Keratinocyte (primary cell): ENCODE measurements around the gene LARGE1. TPM values are rescaled to one million over a fixed set of nuclear protein-coding genes. Genes with fewer than 3 reads are reported as not detected.

Experiments used
- DNase-seq: peaks from one replicate; pipeline ENCODE4 v3.0.0-alpha.2; 2011; ENCODE audit warnings: low read depth, missing footprints, low spot score
- FAIRE-seq: peaks from 2 replicates; lab custom pipeline; 2011; peaks lifted over from hg19 to GRCh38; lab: Jason Lieb, UNC
- H2AFZ ChIP-seq: 2 replicates; pipeline ENCODE4 v1.6.0; 2012; ENCODE audit warnings: low read length, control low read depth, inconsistent platforms; ENCODE audit not compliant: control insufficient read depth
- H3K27ac ChIP-seq: 2 replicates; pipeline ENCODE4 v1.5.1; 2011; ENCODE audit warnings: low read length; ENCODE audit not compliant: control insufficient read depth, insufficient read depth
- H3K27me3 ChIP-seq: 3 replicates; pipeline ENCODE4 v1.6.0; 2011; ENCODE audit warnings: low read length; ENCODE audit not compliant: control insufficient read depth, insufficient read depth; ENCODE audit errors: extremely low read depth
- H3K36me3 ChIP-seq, 2 experiments: 2 replicates in 1 of 2; 3 replicates in 1 of 2; pipeline ENCODE4 v1.5.1; 2011; ENCODE audit warnings: low read length in 2 of 2, mild to moderate bottlenecking in 1 of 2; ENCODE audit not compliant: control insufficient read depth in 2 of 2, insufficient read depth in 2 of 2; ENCODE audit errors: extremely low read depth in 1 of 2
- H3K4me1 ChIP-seq: 3 replicates; pipeline ENCODE4 v1.5.1; 2011; ENCODE audit warnings: low read length; ENCODE audit not compliant: control insufficient read depth, insufficient read depth; ENCODE audit errors: extremely low read depth
- H3K4me2 ChIP-seq: 3 replicates; pipeline ENCODE4 v1.6.0; 2011; ENCODE audit warnings: low read depth, low read length; ENCODE audit not compliant: control insufficient read depth, insufficient read depth; ENCODE audit errors: extremely low read depth
- H3K4me3 ChIP-seq, 3 experiments: fragments of 200-600 bp in 1 of 3; sonication (generic) in 1 of 3; 2 replicates in 2 of 3; 3 replicates in 1 of 3; pipeline ENCODE4 v1.5.1; 2011 to 2016; ENCODE audit warnings: low read length in 3 of 3, mild to moderate bottlenecking in 3 of 3, control low read depth in 2 of 3, inconsistent platforms in 1 of 3, low read depth in 1 of 3, mixed read lengths in 1 of 3, mixed run types in 1 of 3, moderate library complexity in 1 of 3; ENCODE audit not compliant: control insufficient read depth in 2 of 3, insufficient read depth in 2 of 3; ENCODE audit errors: extremely low read depth in 1 of 3
- H3K79me2 ChIP-seq: 2 replicates; pipeline ENCODE4 v1.6.0; 2012; ENCODE audit warnings: low read length; ENCODE audit not compliant: control insufficient read depth, insufficient read depth
- H3K9ac ChIP-seq: 3 replicates; pipeline ENCODE4 v1.6.0; 2011; ENCODE audit warnings: low read length; ENCODE audit not compliant: control insufficient read depth, insufficient read depth; ENCODE audit errors: extremely low read depth
- H3K9me1 ChIP-seq: 3 replicates; pipeline ENCODE4 v1.6.0; 2011; ENCODE audit warnings: low read length; ENCODE audit not compliant: control insufficient read depth, insufficient read depth; ENCODE audit errors: extremely low read depth
- H3K9me3 ChIP-seq: 2 replicates; pipeline ENCODE4 v1.5.1; 2012; ENCODE audit warnings: low read depth, low read length; ENCODE audit not compliant: control insufficient read depth
- H4K20me1 ChIP-seq: 3 replicates; pipeline ENCODE4 v1.6.0; 2011; ENCODE audit warnings: low read length; ENCODE audit not compliant: control insufficient read depth, insufficient read depth; ENCODE audit errors: extremely low read depth
- EZH2 ChIP-seq: IDR thresholded peaks from one replicate; pipeline ENCODE4 v1.6.1; 2012; ENCODE audit warnings: inconsistent platforms, mild to moderate bottlenecking, low read length, moderate library complexity
- dilution Hi-C: fragments of 300-500 bp; cut with MboI; formaldehyde crosslinking; loops from one replicate; pipeline ENCODE4 v1.7.0; 2020; ENCODE audit warnings: low sequenced_read_pairs; ENCODE audit not compliant: extremely low pct_ligation_motif_present
- polyA plus RNA-seq, 5 experiments: library from polyadenylated mRNA; depleted of rRNA in 3 of 5; stranded (reverse) in 3 of 5; stranded (forward) in 1 of 5; unstranded in 1 of 5; fragments of >200 nt; gene quantifications; 1 replicate in 1 of 5; 2 replicates in 3 of 5; 3 replicates in 1 of 5; pipeline versions ENCODE4 v1.2.1 to v1.2.3, GENCODE V29; 2011 to 2012; ENCODE audit warnings: missing spikeins in 2 of 5, low read depth in 1 of 5, low replicate concordance in 1 of 5
- TF ChIP-seq, protein P1 (sequence below), 3 experiments: IDR thresholded peaks in 1 of 3; conservative IDR thresholded peaks in 1 of 3; optimal IDR thresholded peaks in 1 of 3; 2 replicates in 2 of 3; 3 replicates in 1 of 3; pipeline versions ENCODE3 to v1.5.1; 2011; ENCODE audit warnings: low read length in 3 of 3, mild to moderate bottlenecking in 3 of 3, moderate library complexity in 2 of 3, control low read depth in 1 of 3, inconsistent platforms in 1 of 3; ENCODE audit not compliant: insufficient read depth in 2 of 3; ENCODE audit errors: extremely low read depth in 1 of 3

LARGE1 gene
- polyA plus RNA-seq, 1 donor (not counting 4 experiments of a cell fraction or from before 2014, with no cell fraction given) = 4.5 TPM

- Histone ChIP-seq H3K9me1 (no peaks in the 10 kb centered on the region), H3K4me1 (no peaks in the 10 kb centered on the region), H2AFZ (no peak overlapping the region), H3K9me3 (no peaks in the 10 kb centered on the region), H3K9ac (no peak overlapping the region), H3K4me2 (no peak overlapping the region), H3K27me3 (no peaks in the 10 kb centered on the region), H3K79me2 (no peaks in the 10 kb centered on the region), H3K27ac (no peak overlapping the region), H4K20me1 (no peaks in the 10 kb centered on the region), H3K36me3 (no peaks in the 10 kb centered on the region), H3K4me3 (no peak overlapping the region)
- TF ChIP-seq, protein P1, sequence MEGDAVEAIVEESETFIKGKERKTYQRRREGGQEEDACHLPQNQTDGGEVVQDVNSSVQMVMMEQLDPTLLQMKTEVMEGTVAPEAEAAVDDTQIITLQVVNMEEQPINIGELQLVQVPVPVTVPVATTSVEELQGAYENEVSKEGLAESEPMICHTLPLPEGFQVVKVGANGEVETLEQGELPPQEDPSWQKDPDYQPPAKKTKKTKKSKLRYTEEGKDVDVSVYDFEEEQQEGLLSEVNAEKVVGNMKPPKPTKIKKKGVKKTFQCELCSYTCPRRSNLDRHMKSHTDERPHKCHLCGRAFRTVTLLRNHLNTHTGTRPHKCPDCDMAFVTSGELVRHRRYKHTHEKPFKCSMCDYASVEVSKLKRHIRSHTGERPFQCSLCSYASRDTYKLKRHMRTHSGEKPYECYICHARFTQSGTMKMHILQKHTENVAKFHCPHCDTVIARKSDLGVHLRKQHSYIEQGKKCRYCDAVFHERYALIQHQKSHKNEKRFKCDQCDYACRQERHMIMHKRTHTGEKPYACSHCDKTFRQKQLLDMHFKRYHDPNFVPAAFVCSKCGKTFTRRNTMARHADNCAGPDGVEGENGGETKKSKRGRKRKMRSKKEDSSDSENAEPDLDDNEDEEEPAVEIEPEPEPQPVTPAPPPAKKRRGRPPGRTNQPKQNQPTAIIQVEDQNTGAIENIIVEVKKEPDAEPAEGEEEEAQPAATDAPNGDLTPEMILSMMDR (optimal IDR thresholded peaks at IDR 0.05 in 1 of 3, IDR thresholded peaks at IDR 0.05 in 1 of 3, conservative IDR thresholded peaks at IDR 0.05 in 1 of 3; ENCODE audit: extremely low read depth in 1 of 3, insufficient read depth in 2 of 3, low read length in 3 of 3) = no peak
- TF ChIP-seq EZH2 = no peak
- dilution Hi-C loops = no loop called here
- DNase-seq (no peak), FAIRE-seq (no peak)
Observed at GRCh38 chr22:33335611-33336279, 584.5 kb downstream of the LARGE1 start.

DNA sequence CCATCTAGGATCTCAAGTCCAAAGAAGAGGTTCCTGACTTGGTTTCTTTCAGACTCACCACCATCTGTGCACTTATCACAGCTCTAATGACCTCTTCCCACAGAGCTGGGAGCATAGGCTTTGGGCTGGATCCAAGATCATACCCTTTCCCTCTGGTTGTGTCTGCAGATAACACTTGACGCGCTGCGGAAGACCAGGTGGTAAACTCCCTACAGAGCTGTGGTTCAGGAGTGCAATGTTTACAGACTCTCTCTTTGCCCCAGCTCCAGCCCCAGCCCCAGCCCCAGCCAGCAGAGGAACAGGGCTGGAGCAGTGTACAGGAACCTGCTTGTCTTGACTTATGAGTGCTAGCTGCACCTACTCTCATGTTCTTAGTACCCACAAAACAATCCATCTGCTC, 587.7 kb downstream of the LARGE1 start:
- TF ChIP-seq, protein P1 (optimal IDR thresholded peaks at IDR 0.05 in 1 of 3, IDR thresholded peaks at IDR 0.05 in 1 of 3, conservative IDR thresholded peaks at IDR 0.05 in 1 of 3; ENCODE audit: extremely low read depth in 1 of 3, insufficient read depth in 2 of 3, low read length in 3 of 3) = no peak
- no peak for TF ChIP-seq EZH2
- Histone ChIP-seq H3K9ac (no peak overlapping the region), H3K4me3 (no peak overlapping the region), H3K36me3 (no peaks in the 10 kb centered on the region), H2AFZ (no peak overlapping the region), H3K27ac (no peak overlapping the region), H3K9me1 (no peaks in the 10 kb centered on the region), H3K79me2 (no peaks in the 10 kb centered on the region), H3K27me3 (no peaks in the 10 kb centered on the region), H3K4me2 (no peak overlapping the region), H4K20me1 (no peaks in the 10 kb centered on the region), H3K4me1 (peaks cover 11% of the 10 kb centered on the region), H3K9me3 (peaks cover 2% of the 10 kb centered on the region)
- no peak for FAIRE-seq
- no peak for DNase-seq
- dilution Hi-C loops = no loop called here
